NCI-H1417 (cell line): ENCODE data around the gene UBQLNL.

Experiments used
- DNase-seq, 3 experiments: peaks; one replicate each; lab custom pipeline; 2025; lab: John Stamatoyannopoulos, UW

UBQLNL gene, protein sequence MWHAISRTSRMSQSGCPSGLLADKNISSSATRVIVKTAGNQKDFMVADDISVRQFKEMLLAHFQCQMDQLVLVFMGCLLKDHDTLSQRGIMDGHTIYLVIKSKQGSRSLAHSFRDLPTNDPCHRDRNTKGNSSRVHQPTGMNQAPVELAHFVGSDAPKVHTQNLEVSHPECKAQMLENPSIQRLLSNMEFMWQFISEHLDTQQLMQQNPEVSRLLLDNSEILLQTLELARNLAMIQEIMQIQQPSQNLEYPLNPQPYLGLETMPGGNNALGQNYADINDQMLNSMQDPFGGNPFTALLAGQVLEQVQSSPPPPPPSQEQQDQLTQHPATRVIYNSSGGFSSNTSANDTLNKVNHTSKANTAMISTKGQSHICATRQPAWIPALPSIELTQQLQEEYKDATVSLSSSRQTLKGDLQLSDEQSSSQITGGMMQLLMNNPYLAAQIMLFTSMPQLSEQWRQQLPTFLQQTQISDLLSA

DNA sequence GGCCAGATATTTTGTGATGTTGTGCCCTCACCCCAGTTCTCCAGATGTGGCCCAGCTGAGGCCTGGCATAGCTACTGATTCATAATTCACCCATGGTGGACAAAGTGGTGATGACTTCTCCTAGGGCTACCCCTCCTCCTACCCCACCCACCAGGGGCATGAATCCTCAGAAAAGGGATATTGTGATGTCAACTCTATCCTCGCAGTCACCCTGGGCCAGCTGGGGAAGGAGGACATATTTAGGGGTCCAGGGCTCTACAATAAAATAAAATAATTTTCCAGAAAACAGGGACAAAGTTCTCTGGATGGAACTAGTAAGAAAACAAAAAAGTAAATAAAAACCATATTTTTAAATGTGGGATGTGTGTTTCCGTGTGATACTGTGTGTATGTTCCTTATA, at the start of gene UBQLNL:
Gene UBQLNL (minus strand): TSS at position 101 of the 400 bp plus-strand sequence. CDS start 258 bp downstream, outside the sequence.
- no peak for DNase-seq

DNA sequence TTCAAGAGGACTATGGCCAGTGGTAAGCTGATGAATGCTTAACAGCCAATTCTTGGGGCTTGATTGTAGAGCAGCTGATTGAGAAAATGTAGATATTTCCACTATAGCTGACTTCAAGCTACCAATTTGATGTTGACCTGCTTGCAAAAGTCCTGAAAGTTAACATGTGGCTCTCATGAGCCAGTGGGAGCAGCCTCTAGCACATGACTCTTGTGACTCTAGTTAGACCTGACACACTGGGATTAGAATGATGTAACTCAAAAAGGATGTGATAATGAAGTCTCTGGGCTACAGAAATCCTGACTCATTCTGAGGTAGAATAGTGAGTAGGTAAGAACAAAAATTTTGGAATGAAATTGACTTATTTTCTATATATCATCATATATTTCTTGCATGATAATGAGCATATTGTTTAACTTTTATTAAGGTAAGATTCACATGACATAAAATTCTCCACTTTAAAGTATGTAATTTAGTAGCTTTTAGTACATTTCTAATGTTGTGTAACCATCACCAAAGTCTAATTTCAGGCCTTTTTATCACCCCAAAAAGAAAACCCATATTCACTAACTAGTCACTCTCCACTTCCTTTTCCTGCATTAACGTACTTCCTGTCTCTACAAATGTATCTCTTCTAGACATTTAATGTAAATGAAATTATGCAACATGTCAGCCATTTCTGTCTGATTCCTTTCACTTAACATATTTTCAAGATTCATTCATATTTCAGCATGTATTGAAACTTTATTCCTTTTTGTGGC, 47.9 kb upstream of the UBQLNL start:
- no peak for DNase-seq

DNA sequence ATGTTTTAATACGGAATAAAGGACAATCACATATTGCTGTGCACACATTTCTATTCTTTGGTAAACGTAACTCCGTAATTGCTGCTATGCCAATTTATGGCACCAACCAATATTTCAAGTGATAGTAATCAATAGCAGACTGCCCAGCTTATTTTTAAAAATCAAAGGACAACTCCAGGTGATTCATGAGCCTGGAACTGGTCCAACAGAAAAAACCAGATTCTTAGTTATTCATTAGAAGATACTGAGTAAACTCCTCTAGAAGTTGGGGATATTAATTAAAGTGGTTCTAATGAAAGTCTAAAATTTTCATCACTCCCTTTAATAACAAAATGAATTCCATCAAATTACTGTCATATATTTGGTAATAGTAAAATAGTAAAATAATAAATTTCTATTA, 41.3 kb upstream of the UBQLNL start:
- no peak for DNase-seq

DNA sequence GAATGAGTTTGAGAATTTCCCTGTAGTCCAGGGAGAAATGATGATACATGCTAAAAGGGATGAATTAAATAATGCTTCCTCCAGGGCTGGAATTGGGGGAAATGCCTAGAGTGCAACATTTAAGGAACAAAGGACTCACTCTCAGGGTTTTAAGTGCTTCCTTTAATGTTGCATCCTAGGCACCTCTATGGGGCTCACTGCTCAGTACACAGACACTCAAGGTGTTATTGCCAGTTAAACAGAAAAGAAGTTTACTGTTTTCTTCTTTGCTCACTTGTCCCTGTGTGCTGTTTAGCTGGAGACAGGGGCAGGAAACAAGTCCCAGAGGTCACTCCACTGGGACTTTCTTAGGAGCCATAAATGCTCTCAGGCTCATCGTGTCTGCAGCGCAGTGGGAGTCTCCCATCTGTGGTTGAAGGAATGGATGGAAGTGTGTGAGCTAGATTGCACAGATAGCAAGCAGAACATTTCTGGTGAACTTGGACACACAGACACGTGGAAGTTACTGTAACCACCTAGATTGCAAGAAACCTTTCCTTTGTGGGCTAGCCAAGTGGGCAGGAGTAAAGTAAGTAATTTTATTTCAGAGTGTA, 40.2 kb upstream of the UBQLNL start:
- DNase-seq = no peak

DNA sequence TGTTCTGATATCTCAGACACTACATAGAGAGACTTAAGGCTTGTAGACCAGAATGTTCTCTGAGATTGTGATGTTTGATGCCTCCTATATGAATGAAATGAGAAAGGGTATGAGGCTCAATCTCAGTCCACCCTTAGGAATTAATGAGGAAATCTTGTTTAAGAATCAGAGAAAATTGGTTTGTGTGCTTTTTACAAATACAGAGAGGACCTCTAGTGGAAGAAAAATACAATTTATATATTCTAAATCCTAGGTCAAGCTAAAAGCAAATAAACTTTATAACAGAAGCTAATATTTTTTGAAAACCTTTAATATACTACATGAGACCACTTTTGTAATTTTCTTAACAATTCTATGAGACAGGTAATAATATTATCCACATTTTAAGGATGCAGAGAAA, 36.8 kb upstream of the UBQLNL start:
- no peak for DNase-seq

DNA sequence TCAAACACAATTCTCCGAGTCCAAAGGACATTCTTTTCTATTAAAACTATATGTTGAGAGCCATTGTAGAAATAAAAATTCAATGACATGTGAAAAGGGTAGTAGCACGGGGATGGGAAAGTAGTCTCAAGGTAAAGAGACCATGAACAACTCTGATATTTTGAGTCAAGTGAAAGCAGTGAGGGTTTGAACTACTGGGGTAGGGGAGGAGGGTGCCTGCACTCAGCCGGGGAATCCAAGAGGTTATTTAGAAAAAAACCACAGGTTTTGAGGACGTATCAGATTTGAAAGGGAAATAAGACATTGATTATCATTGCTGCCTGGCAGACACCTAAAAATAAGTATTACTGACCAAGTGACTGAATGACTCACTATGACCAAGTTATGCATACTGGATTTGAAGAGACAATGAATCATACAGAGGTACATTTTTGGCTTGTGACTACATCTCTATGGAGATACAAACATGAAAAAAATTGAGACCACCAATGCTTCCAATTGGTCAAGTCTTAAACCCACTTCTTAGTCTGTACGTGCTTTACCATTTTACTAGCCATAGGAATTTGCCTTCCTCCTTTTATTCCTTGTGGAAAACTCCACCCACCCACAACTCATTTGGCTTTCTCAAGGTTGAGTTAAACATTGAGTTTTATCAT, 34.1 kb upstream of the UBQLNL start:
- no peak for DNase-seq

DNA sequence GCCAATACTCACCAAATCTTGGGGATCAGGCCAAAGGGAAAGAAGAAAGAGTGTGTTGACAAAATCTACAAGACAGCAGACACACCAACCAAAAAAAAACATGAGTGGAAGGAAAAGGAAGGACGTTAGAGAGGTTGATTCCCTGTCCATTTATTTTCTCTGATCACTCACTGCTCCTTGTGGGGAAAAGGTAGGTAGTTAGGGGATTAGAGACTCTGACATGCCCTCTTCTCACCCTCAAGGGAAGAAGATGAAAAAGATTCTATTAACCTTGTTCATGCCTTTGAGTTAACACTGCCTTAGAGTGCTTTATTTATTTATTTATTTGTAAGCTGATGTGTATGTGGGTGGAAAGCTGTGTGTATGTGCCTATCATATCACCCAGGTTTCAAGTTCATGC, 31.9 kb upstream of the UBQLNL start, which contains the start of gene OR52H1:
Gene OR52H1 (minus strand): TSS at position 101 of the 400 bp plus-strand sequence. CDS start 3,035 bp downstream, outside the sequence.
- DNase-seq = no peak

DNA sequence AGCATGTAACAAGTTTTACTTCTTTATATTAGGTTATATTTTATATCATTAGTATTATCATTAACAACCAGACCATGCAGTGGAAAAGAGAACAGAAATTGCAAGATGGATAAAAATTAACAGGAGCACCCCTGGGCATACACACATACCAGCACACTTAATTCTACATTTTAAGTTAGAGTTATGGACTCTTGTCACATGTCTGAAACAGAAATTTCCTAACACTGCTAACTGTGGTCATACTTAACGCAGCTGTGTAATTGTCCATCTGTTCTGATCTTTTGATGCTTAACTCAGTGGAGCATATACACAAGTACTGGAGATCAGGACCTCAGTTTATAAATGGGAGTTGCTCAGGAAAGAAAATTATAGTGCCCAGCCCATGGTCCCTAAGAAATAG, 31.5 kb upstream of the UBQLNL start:
- DNase-seq = no peak

DNA sequence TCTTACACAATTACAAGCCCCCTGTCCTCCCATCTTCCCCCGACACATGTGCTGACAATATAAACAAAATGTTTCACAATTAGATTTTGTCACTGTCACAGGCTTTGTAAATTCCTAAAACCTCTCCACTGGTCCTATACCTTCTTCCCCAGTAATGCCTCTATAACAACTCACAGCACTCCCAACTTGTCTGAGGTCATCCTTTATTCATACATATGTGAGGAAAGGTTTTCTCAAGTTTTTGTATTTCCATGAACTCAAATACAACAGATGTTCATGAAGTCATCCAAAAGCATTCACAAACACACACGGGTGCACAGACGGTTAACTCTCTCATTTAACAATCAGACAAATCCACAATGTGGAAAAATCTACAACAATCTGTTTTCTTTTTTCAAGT, 30.0 kb upstream of the UBQLNL start:
- DNase-seq = no peak

DNA sequence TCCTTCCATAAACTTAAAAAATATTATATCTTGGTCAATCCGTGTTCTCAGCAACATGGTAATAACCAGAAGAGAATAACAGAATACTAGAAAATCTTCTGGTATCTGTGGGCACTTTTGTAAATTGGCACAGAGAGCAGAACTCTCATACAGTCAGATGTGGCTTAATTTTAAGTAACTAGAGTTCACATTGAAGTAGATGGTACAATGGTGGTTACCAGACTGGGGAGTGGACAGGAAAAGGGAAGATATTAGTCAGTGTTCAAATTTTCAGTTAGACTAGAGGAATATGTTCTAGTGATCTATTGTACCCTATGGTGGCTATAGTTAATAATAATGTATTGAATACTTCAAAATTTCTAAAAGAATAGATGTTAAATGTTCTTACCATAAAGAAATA, 24.9 kb upstream of the UBQLNL start:
- no peak for DNase-seq

DNA sequence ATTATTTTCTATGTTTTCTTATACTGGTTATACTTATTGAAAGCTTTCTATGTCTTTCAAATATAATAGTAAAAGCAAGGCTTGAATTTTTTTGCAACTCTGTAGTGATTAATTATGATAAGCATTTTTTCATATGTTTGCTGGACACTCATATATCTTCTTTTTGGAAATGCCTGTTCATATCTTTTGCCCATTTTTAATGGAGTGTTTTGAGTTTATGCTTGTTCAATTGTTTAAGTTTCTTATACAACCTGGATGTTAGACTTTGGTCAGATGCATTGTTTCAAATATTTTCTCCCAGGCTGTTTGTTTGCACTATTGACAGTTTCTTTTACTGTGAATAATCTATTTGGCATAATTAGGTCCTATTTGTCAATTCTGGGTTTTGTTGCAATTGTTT, 20.0 kb upstream of the UBQLNL start:
- DNase-seq = no peak

DNA sequence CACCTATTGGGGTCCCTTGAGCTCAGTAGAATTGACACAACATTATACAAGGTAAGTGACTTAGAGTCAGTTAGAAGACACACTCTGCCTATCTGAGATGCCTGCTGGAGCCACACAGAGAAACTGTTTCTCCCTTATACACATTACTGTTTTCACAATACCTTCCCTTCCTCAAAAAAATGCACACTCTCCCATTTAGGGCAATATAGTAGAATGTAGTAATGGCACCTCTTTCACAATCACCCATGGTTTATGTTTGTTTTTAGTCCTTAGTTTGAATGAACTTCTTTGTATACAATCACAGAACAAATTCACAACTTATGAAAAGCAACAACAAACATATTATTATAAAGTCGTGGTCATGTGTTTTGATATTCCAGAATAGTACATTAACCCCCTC, 17.5 kb upstream of the UBQLNL start:
- no peak for DNase-seq

DNA sequence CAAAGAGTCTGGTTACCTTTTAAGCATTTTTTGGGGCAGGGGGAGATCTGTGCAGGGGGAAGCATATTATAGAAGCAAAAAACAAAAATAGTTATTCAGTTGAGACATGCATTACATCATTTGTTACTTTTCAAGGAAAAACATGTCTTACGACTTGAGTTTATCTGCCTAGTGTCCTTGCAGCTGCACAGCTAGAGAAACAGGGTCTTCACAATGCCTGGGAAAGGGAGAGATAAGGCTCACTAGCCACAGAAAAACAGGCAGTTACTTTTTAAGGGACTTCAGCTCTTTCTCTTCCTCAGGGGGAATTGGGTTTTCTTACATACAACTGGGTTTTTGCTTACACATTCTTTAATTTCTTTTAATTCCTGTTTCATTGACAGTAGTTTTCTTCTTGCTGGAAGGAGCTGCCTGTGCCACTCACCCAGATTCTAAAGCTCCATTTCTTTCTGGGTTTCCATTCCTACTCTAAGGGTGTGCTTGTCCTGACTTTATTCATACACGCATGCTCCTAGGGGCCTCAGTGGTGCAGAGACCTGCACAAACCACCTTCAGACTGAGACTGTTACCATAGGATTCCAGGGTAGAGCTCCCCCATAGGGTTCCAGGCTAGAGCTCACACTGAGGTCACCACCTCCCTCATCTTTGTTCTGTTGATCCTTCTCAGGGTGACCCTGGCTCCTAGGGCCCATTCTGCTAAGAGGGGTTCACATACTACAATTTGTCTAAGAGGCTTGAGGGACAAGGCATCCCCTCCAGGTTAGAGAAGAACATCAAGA, 14.7 kb upstream of the UBQLNL start:
- DNase-seq = no peak

DNA sequence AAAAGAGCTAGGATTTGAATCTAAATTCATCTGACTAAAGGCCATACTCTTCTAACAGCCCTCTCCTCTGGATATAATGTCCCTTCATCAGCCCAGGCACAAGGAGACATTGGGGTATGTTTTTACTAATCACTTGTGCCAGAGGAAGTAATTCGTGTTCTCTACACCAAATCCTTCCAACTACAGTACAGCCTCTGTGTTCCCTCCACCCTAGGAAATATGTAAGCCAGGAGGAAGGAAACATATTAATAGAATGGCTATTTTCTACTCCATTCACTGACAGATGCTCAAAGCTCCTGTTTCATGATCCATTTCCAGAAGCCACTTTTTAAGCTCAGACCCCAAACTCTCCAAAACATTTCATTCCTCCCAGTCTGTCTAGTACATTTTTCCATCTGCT, 12.0 kb upstream of the UBQLNL start:
- DNase-seq = no peak

DNA sequence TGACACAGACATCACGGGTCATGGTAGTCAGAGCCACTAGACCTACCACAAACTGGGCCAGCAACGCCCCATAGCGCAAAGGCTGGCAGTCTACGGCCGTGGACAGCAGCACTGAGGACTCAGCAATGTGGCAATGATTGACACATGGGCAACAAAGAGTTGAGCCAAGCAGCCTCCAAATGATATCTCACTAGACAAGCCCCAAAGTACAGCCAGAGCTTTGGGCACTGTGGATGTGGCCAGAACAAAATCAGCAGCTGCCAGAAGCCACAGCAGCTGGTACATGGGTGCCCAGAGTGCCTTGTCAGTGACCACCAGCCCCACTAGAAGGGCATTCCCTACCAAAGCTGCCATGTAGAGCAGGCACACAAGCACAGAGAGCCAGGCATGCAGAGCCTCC, 11.2 kb upstream of the UBQLNL start:
- no peak for DNase-seq

DNA sequence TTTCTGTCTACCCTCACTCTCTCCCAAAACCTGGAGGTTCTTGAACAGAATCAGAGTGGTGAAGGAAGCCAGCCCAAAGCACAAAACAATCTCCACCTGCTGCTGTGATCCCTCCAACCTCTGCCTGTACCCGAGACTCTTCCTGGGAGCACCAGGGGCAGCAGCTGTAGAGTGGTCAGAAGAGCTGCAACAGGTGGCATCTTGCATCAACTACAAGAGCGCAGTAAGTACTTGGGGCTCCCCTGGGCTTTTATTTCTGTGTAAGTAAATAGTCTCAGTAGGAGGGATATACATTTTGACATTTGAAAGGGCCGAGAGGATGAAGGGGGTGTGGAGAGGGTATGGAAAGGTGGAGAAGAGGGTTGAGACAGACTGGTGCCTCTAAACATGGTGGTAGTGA, 8.3 kb upstream of the UBQLNL start:
- peak in 2 of 3 experiments; percentile 27 to 53 for DNase-seq

DNA sequence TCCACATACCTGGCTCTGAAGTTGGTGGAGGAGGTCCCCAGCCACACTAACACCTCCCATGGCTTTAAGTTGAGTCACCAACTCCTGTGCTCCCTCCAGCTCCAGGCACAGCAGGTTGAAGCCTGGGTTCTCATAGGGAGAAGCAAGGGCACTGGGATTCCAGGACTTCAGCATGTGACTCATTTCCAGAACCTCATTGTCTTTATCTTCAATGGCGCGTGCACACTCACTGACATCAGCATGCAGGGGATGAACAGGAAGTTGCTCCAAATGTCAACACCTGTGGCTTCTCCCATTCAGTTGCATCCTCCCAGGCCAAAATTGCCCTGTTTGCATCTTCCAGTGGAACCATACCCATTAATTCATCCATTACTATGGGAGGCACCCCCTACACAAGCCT, 5.8 kb upstream of the UBQLNL start:
- DNase-seq = no peak

DNA sequence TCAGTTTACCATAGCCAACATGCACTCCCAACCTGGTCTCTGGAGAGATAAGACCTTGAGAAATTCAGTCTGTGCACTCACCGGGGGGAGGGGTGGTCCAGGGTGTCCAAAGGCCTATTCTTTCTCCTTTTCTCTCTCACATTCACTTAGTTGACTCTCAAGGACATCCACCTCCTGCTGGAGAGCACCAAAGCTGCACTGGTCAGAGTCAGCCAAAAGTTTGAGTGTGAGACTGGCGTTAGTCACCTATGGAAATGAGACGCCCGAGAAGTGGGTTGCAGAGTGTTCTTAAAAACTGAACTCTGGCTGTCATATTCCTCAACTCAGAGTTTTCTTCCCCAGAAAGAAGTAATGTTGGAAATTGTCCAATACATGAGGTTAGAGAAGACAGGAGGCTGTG, 5.0 kb upstream of the UBQLNL start:
- no peak for DNase-seq

DNA sequence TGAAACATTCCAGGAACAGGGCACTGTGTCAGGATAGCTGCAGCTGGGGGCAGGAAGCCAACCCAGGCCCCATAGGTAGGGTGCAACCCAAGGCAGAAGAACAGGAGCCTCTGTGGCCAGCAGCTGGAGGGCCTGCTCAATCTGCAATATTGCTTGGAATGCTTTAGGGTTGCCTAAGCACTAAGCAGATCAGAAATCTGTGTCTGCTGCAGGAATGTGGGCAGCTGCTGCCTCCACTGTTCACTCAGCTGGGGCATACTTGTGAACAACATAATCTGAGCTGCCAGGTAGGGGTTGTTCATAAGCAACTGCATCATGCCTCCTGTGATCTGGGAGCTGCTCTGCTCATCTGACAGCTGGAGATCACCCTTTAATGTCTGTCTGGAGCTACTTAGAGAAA, 1.7 kb downstream of the UBQLNL start:
- no peak for DNase-seq

DNA sequence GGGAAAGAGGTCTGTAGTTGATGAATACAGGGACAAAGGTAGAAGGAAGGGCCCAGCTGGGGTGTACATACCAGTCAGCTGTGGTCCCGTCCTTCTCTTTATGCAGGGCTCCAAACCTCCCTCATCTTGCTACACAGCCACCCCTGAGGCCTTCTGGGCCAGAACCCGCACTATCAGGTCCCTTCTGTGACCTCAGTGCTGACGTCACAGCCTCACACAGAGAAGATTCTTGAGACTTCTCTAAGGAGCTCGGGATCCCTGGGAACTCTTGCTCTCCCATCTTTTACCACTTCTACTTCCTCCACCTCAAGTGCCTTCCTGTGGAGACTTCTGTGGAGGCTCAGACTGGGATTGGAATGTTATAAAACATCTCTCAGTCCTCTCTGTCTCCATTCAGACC, 6.7 kb downstream of the UBQLNL start, which contains the start of gene UBQLN3:
Gene UBQLN3 (minus strand): TSS at position 155 of the 400 bp plus-strand sequence. CDS start 399 bp downstream, outside the sequence.
- no peak for DNase-seq

DNA sequence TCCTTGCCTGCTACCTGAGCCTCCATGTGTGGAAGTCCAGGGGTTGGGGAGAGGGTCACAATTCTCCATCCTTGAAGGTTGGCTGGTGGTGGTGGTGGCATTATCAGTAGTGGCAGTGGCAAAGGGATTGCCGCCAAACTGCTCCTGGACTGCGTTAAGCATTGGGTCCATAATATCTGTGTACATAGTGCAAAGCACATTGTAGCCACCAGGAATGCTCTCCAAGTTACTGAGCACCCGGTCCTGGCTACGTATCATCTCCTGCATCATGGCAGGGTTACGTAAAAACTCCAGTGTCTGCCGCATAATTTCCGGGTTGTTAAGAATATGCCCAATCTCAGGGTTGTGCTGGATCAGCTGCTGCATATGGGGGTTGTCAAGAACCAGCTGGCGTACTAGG, 7.9 kb downstream of the UBQLNL start:
- no peak for DNase-seq
